ENCODE measurements around the gene GMNC.

Gene GMNC

DNA sequence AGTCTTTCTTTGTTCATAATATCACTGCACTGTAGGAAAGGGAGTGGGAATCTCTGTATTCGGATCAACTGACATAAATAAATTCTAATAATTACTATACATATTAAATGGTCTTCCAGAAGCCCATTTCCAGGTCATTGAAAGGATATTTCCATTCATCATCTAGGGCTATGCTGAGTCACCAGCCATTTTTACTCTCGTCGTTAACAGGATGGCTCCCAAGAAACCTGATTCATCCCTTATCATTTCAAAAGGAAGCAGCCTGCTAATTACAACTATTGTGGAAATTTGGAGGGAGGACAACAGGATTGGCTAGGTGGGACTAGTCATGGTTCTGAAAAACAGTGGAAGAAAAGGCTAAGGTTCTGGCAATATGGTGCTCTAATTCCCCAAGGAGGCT is 13.6 kb downstream of the GMNC start:
- DNase-seq (ENCODE audit: low read depth), result no peak

DNA sequence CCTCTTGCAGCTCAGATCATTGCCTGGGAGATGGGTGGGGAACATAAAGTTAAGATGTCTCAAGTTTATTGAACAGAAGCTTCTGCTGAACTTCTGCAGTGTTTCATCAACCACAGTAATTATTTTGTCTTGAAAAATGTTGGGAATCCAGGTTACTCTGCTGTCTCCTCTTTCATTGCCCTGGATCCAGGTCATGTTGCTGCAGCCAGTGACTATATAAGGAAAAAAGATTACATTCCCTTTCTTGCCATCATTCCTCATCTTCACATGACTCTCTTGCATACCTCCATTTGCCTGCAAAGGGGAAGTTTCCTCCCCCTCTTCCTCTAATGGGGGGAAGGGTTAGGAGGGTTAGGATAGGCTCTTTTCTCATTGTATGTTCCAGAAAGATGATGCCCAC is 15.1 kb downstream of the GMNC start:
- no peak for DNase-seq (ENCODE audit: low read depth)

DNA sequence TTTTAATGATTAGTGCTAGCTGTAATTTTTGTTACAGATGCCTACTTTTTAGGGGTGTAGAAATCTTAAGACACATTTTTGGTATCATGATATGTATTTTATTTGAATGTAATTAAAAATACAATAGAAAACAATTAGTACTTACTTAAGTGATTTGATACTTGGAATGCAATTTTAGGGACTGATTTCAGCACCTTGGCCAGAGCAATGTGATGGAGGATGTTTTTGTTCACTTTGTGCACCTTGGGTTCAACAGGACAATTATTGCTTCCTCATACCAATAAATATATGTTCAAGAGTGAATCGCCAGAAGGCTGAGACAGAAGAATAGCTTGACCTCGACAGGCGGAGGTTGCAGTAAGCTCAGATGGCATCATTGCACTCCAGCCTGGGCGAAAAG is 22.3 kb downstream of the GMNC start:
- DNase-seq (ENCODE audit: low read depth), result no peak

DNA sequence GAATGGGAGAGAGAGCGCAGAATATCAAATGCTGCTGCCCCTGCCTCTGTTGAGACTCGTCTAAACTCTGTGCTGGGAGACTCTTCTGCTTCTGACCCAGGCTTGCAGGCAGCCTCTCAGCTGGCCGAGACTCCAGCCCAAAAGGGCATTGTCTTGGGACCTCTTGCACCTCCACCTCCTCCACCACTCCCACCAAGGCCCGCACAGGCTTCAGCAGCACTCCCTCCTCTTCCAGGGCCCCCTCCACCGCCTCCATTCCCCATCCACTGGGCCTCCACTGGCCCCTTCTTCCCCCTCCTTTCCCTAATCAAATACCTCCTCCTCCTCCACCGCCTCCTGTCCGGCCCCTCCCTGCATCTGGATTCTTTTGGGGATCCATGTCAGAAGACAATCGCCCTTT is 31.3 kb downstream of the GMNC start:
- DNase-seq (ENCODE audit: low read depth), result no peak

DNA sequence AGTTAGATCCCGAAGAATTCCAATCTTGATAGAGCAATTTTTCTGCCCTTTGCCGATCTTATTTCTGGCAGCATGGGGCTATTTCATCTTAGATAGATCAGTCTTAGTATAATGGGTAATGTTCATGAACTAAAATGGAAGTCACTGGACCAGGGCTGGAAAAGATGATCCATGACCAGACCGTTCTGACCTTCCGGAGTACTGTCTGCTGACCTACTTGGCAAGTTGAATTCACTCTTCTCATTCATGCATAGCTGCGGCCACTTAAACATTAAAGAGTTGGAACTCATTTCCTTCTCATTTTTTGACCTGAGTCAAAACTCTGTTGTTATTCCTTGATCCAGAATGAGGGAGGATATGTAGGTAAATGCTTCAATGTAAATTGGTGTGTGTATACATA is 32.5 kb downstream of the GMNC start:
- DNase-seq (ENCODE audit: low read depth), result no peak

DNA sequence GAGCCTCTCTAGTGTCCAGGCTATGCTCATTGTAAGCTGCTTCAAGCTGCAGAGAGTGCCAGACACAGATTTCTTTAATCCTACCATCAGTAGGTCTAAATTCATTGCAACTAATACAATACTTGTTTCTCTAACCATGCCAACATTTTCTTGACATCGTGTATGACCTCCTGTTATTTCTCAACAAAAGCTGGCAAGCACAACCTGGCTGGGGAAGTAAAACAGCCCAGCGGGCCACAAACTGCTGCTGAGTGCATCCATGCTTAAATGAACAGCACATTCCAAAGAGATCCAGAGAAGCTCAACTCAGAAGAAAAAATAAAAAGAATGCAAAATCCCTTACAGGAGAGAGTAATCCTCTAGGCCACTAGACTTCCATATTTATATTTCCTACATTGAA is 36.5 kb downstream of the GMNC start:
- DNase-seq (ENCODE audit: low read depth), result no peak

DNA sequence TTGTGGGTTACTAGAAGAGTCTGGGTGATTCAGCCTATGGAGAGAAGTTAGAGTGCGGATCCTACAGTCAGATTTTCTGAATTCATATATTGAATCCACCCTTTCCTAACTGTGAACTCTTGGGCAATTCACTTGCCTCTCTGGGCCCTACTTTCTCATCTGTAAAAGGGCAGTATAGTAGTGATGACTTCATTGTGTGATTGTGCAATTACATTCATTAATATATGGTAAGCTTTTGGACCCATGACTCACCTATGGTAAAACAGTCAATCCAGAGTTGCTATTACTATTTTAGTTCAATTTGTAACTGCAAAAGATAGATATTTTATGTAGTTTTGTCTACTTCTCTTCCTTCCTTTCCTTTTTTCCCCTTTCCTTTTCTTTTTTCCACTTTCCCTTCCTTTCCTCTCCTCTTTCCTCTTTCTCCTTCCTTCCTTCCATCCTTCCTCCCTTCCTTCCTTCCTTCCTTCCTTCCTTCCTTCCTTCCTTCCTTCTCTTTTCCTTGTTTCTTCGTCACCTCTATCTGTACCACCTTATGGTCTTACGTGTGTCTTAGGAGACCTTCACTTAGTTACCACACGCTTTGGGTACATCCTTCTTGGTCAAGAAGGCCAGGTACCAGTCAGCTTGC is 37.0 kb downstream of the GMNC start:
- DNase-seq (ENCODE audit: low read depth), result no peak

DNA sequence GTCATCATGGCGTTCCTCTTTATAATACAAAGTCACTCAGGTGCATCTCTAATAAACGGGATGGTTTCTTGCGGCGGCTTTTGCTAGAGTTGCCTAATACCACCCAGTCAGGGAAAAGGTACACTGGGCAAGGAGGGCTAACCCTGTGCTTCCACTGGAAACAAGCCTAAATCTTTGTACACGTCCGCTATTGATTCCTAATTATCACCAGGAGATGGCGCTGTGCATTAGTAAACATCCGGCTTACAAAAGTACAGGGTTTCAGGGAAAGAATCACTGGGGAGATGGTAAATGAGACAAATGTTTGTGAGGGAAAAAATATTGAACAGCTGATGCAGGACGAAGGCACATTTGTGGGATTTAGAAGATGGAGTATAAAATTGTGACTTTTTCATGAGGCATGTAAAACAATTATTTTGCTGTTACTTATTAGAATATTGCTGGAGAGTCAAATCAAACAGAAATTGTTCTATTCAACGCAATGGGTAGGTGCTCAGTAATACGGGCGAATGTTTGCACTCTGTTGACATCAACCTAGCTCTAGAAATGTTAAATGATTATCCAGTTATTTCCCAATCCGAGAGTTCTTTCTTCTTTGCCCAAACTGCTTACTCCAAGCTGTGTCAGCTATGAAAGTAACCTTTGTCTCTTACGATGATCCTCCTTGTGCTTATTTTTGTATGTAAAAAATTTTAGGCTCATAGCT is 50.6 kb downstream of the GMNC start:
- DNase-seq (ENCODE audit: low read depth), result no peak

DNA sequence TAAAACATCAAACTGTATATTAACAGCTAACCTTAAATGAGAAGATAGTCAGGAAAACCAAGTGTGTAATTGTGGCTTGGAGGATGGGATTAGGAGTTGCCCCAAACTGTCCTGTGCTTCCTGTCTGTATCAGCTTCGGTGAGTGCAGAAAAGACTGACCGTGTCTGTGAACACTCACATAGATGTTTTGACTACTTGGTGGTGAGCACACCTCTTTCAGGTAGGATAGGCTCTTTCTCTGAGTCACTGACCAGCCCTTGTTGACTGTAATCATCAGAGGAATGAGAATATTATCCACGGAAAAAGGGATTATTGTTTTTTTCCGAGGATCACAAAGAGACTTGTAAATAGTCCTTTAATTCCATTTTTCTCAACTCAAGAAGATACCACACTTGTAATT is 51.5 kb downstream of the GMNC start:
- DNase-seq (ENCODE audit: low read depth), result no peak

DNA sequence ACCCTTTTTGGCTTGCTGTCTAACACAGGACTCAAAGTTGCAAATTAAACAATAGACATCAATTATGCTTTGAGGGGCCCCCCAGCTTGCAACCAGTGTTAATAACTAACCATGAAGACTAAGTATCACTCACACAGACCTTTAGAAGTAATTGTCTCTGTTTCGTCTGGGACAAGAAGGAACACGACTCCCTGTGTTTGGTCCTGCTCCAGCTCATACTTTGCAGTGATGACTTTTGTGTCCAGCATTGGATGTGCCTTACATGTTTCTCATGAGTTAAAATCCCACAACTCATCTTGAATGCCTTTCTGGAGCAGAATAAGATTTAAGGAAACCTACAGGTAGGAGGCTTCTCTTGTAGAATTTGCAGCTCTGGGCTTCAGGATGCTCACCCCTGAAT is 53.1 kb downstream of the GMNC start:
- DNase-seq (ENCODE audit: low read depth), result no peak

DNA sequence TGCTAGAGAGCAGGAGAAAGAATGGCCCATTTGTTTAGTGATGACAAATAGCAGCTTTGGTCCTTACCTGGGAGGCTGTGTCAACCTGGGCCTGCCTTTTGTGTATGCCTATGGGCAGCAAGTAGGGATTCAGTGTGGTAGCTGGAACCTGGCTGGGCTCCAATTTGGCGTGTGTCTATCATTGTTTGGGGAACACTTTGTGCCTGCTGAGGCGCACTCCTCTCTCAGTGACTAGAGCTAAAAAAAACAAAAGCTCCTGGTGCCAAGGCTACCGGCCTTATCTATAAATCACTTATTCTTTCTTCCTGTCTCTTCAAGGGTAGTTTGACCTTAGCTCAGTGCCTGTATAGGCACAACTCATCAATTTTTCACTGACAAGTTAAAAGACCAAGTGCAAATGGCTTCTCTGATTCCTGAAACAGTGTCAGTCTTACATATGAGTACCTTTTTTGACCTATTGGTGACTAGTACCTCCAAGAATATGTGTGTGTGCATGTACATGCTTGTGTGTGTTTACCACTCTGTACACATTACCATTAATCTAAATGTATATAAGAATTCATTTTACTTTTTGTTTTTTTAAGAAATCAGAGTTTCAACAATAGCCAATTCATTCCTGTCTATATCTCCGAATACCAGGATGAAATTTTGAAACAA is 54.6 kb downstream of the GMNC start:
- DNase-seq (ENCODE audit: low read depth), result no peak

Measured in stimulated activated CD8-positive, alpha-beta memory T cell treated with anti-CD3 and anti-CD28 coated beads, Interleukin-15, amount 100 ng/mL, for 24 hours (primary cell).